Measurements from ENCODE around the gene SLC38A2. TPM values are rescaled to one million over a fixed set of nuclear protein-coding genes. Genes with fewer than 3 reads are reported as not detected.

Gene SLC38A2
- total RNA-seq, 2 experiments from 2014 or later, result 70.5 to 93.5 TPM

DNA sequence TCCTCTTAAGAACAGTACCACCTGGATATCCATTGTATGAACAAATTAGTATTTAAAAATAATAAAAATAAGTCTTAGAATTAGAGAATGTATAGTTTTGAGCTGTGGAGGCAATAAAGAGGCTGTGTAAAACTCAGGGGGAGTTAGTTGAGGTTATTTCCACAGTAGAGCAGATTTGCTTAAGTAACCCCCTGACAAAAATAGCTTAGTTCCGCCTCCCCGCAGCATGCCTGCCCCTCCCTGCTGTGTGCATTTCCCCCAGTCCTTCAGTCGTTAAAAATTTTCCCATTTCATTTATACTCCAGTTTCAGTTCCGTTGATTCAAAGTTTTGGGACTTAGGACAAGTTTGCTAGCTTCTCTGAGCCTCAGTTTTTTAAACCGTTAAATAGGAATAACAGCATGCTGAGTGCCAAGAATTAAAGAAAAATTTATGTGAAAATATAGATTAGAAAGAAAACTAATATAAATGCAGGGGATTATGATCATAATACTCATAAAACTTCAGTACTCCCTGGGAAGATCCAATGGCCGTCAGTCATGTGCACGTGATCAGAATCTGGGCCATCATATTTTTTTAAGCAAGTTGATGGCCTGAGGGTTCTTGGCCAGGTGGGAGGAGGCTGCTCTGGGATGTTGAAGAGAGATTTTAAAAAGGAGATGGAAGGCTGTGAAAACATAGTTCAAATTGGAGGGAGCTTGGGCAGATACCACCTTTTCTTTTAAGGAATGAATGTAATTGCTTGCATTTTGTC, 14.5 kb upstream of the SLC38A2 start:
- Histone ChIP-seq H3K4me3 (ENCODE audit: low read depth, low read length, poor library complexity, severe bottlenecking) (peak overlapping the region; percentile 45), H3K4me1 (ENCODE audit: insufficient read depth, low read length, poor library complexity, severe bottlenecking) (peaks cover 76% of the 10 kb centered on the region), H3K27ac (ENCODE audit: low read depth, low read length, poor library complexity, severe bottlenecking) (peak overlapping the region; percentile 59), H3K36me3 (ENCODE audit: insufficient read depth, low read length) (no peaks in the 10 kb centered on the region), H3K79me2 (ENCODE audit: insufficient read depth, low read depth, low read length) (no peaks in the 10 kb centered on the region), H3K4me2 (ENCODE audit: low read length) (peak overlapping the region; percentile 79), H4K20me1 (ENCODE audit: insufficient read depth, low read length) (peaks cover 5% of the 10 kb centered on the region; the same call in 1 of the 2 replicates), H3K9me2 (ENCODE audit: insufficient read depth, low read length) (no peaks in the 10 kb centered on the region), H3K9me3 (ENCODE audit: low read length) (no peaks in the 10 kb centered on the region), H2AFZ (ENCODE audit: low read length) (peak overlapping the region; percentile 28; the same call in 1 of the 2 replicates)
- ChIA-PET POLR2A (interaction anchor here (0.6 to 2.1 kb wide), 5 partner anchors 10 to 169 kb away, joined by 3 to 5 read pairs (median 3); no protein-coding TSS in a partner anchor), CTCF (ENCODE audit: unreplicated experiment) (no interaction called here)
- BruUV-seq (replicated peaks), result no TSS peak
- no peak for TF ChIP-seq EZH2phosphoT487 (IDR thresholded peaks at IDR 0.05; ENCODE audit: borderline replicate concordance, low read depth, low read length)
- TF ChIP-seq, protein P1, sequence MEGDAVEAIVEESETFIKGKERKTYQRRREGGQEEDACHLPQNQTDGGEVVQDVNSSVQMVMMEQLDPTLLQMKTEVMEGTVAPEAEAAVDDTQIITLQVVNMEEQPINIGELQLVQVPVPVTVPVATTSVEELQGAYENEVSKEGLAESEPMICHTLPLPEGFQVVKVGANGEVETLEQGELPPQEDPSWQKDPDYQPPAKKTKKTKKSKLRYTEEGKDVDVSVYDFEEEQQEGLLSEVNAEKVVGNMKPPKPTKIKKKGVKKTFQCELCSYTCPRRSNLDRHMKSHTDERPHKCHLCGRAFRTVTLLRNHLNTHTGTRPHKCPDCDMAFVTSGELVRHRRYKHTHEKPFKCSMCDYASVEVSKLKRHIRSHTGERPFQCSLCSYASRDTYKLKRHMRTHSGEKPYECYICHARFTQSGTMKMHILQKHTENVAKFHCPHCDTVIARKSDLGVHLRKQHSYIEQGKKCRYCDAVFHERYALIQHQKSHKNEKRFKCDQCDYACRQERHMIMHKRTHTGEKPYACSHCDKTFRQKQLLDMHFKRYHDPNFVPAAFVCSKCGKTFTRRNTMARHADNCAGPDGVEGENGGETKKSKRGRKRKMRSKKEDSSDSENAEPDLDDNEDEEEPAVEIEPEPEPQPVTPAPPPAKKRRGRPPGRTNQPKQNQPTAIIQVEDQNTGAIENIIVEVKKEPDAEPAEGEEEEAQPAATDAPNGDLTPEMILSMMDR (conservative IDR thresholded peaks at IDR 0.05; ENCODE audit: low read length), result no peak
- intact Hi-C loops (cut with micrococcal nuclease; ENCODE audit: unreplicated experiment), result loop anchor here (10.0 kb wide), 2 partner anchors 828 to 1172 kb away; partner anchors contain the start of gene ANO6
- DNase-seq (ENCODE audit: low spot score), result peak; percentile 74

DNA sequence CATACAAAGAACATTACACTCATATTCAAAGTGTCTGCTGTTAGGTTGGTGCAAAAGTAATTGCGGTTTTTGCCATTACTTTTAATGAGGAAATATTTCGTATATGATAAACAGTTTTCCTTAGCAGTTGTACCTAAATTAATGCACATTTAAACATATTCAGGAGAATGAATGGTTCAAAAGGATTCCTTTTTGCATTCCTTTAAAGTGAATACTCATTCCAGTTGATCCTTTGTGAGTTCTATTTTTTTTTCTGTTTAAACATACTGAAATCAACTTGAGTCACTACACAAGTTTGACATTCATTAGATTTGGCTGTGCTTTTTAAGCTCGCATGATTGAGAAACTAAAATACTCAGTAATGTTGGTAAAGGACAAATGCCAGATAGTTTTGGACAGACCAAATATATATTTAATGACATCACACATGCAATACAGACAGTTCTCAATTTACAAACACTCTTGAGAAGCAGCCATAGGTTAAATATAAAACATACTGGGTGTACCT, 13.8 kb upstream of the SLC38A2 start:
- Histone ChIP-seq H2AFZ (ENCODE audit: low read length) (no peak overlapping the region), H3K4me1 (ENCODE audit: insufficient read depth, low read length, poor library complexity, severe bottlenecking) (peaks cover 75% of the 10 kb centered on the region)

More for the DNA sequence above, 13.8 kb upstream of the SLC38A2 start:
- BruUV-seq (replicated peaks), result no TSS peak
- H3K4me3 ChIP-seq (ENCODE audit: low read depth, low read length, poor library complexity, severe bottlenecking), result peak overlapping the region; percentile 45
- DNase-seq (ENCODE audit: low spot score), result no peak
- intact Hi-C loops (cut with micrococcal nuclease; ENCODE audit: unreplicated experiment), result loop anchor here (10.0 kb wide), 2 partner anchors 828 to 1172 kb away; partner anchors contain the start of gene ANO6
- no peaks in the 10 kb centered on the region for H3K36me3 ChIP-seq (ENCODE audit: insufficient read depth, low read length)
- ChIA-PET POLR2A (interaction anchor here (0.6 to 2.1 kb wide), 5 partner anchors 9 to 169 kb away, joined by 3 to 5 read pairs (median 3); no protein-coding TSS in a partner anchor), CTCF (ENCODE audit: unreplicated experiment) (no interaction called here)
- no peaks in the 10 kb centered on the region for H3K9me2 ChIP-seq (ENCODE audit: insufficient read depth, low read length)
- no peaks in the 10 kb centered on the region for H3K9me3 ChIP-seq (ENCODE audit: low read length)
- peaks cover 5% of the 10 kb centered on the region; the same call in 1 of the 2 replicates for H4K20me1 ChIP-seq (ENCODE audit: insufficient read depth, low read length)
- H3K27ac ChIP-seq (ENCODE audit: low read depth, low read length, poor library complexity, severe bottlenecking), result peak overlapping the region; percentile 59
- no peaks in the 10 kb centered on the region for H3K79me2 ChIP-seq (ENCODE audit: insufficient read depth, low read depth, low read length)
- peak overlapping the region; percentile 79 for H3K4me2 ChIP-seq (ENCODE audit: low read length)
- no peak for TF ChIP-seq EZH2phosphoT487 (IDR thresholded peaks at IDR 0.05; ENCODE audit: borderline replicate concordance, low read depth, low read length)
- TF ChIP-seq, protein P1 (conservative IDR thresholded peaks at IDR 0.05; ENCODE audit: low read length), result no peak
